ENCODE results near the gene SENP1.

SENP1 gene

GRCh38 chr12:48075832-48076231, 30.0 kb downstream of the SENP1 start:
- Histone ChIP-seq H3K27ac (no peak overlapping the region), H3K9me3 (ENCODE audit: severe bottlenecking) (no peaks in the 10 kb centered on the region), H3K36me3 (peaks cover 49% of the 10 kb centered on the region), H3K27me3 (ENCODE audit: insufficient read depth, low read depth, severe bottlenecking) (no peaks in the 10 kb centered on the region), H3K4me3 (ENCODE audit: low read depth, low read length) (no peak overlapping the region)
- TF ChIP-seq, protein P1, sequence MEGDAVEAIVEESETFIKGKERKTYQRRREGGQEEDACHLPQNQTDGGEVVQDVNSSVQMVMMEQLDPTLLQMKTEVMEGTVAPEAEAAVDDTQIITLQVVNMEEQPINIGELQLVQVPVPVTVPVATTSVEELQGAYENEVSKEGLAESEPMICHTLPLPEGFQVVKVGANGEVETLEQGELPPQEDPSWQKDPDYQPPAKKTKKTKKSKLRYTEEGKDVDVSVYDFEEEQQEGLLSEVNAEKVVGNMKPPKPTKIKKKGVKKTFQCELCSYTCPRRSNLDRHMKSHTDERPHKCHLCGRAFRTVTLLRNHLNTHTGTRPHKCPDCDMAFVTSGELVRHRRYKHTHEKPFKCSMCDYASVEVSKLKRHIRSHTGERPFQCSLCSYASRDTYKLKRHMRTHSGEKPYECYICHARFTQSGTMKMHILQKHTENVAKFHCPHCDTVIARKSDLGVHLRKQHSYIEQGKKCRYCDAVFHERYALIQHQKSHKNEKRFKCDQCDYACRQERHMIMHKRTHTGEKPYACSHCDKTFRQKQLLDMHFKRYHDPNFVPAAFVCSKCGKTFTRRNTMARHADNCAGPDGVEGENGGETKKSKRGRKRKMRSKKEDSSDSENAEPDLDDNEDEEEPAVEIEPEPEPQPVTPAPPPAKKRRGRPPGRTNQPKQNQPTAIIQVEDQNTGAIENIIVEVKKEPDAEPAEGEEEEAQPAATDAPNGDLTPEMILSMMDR (IDR thresholded peaks at IDR 0.05; ENCODE audit: low read depth, low read length): no peak
- no peak for DNase-seq

- no peaks in the 10 kb centered on the region for H3K9me3 ChIP-seq (ENCODE audit: severe bottlenecking)
- H3K27me3 ChIP-seq (ENCODE audit: insufficient read depth, low read depth, severe bottlenecking): no peaks in the 10 kb centered on the region
- TF ChIP-seq, protein P1 (IDR thresholded peaks at IDR 0.05; ENCODE audit: low read depth, low read length): no peak
- no peak overlapping the region for H3K27ac ChIP-seq
- no peak for DNase-seq
- no peak overlapping the region for H3K4me3 ChIP-seq (ENCODE audit: low read depth, low read length)
- H3K36me3 ChIP-seq: peaks cover 52% of the 10 kb centered on the region
These were observed 31.6 kb downstream of the SENP1 start for GRCh38 chr12:48074266-48074665.

DNA sequence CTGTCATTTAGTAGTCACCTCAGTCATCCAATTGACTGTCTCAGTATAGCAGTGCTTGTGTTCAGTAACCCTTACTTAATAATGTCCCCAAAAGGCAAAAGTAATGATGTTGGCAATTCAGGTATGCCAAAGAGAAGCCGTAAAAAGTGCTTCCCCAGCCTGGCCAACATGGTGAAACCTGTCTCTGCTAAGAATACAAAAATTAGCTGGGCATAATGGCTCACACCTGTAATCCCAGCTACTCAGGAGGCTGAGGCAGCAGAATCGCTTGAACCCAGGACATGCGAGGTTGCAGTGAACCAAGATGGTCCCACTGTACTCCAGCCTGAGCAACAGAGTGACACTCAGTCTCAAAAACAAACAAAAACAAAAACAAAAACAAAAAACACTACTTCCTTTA, 33.6 kb downstream of the SENP1 start:
- TF ChIP-seq, protein P1 (IDR thresholded peaks at IDR 0.05; ENCODE audit: low read depth, low read length): no peak
- H3K9me3 ChIP-seq (ENCODE audit: severe bottlenecking): no peaks in the 10 kb centered on the region
- peaks cover 54% of the 10 kb centered on the region for H3K36me3 ChIP-seq
- no peak overlapping the region for H3K4me3 ChIP-seq (ENCODE audit: low read depth, low read length)
- H3K27ac ChIP-seq: no peak overlapping the region
- no peak for DNase-seq
- no peaks in the 10 kb centered on the region for H3K27me3 ChIP-seq (ENCODE audit: insufficient read depth, low read depth, severe bottlenecking)

DNA sequence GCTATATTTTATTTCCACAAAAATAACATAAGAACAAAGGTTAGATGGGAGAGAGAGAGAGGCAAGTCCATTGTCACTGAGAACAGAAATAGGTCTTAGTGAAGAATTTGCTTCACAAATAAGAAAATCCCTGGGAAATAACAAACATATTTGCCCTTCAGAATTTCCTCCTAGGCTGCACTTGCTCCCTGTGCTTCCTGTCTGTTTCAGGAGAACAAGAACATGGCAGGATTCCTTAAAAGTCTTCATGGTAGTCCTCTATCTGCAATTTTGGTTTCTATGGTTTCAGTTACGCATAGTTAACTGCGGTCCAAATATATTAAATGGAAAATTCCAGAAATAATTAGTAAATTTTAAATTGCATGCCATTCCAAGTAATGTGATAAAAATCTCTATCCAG, 34.1 kb downstream of the SENP1 start:
- no peak overlapping the region for H3K27ac ChIP-seq
- no peak for DNase-seq
- TF ChIP-seq, protein P1 (IDR thresholded peaks at IDR 0.05; ENCODE audit: low read depth, low read length): no peak
- no peaks in the 10 kb centered on the region for H3K9me3 ChIP-seq (ENCODE audit: severe bottlenecking)
- no peaks in the 10 kb centered on the region for H3K27me3 ChIP-seq (ENCODE audit: insufficient read depth, low read depth, severe bottlenecking)
- no peak overlapping the region for H3K4me3 ChIP-seq (ENCODE audit: low read depth, low read length)
- peaks cover 54% of the 10 kb centered on the region for H3K36me3 ChIP-seq

GRCh38 chr12:48070731-48071130, 35.1 kb downstream of the SENP1 start:
- H3K9me3 ChIP-seq (ENCODE audit: severe bottlenecking): no peaks in the 10 kb centered on the region
- no peak overlapping the region for H3K4me3 ChIP-seq (ENCODE audit: low read depth, low read length)
- no peak overlapping the region for H3K27ac ChIP-seq
- DNase-seq: no peak
- H3K27me3 ChIP-seq (ENCODE audit: insufficient read depth, low read depth, severe bottlenecking): no peaks in the 10 kb centered on the region
- TF ChIP-seq, protein P1 (IDR thresholded peaks at IDR 0.05; ENCODE audit: low read depth, low read length): no peak
- peaks cover 62% of the 10 kb centered on the region for H3K36me3 ChIP-seq

- H3K9me3 ChIP-seq (ENCODE audit: severe bottlenecking): no peaks in the 10 kb centered on the region
- H3K27me3 ChIP-seq (ENCODE audit: insufficient read depth, low read depth, severe bottlenecking): no peaks in the 10 kb centered on the region
- no peak for DNase-seq
- no peak overlapping the region for H3K27ac ChIP-seq
- TF ChIP-seq, protein P1 (IDR thresholded peaks at IDR 0.05; ENCODE audit: low read depth, low read length): no peak
- H3K36me3 ChIP-seq: peaks cover 69% of the 10 kb centered on the region
- no peak overlapping the region for H3K4me3 ChIP-seq (ENCODE audit: low read depth, low read length)
These were observed 35.8 kb downstream of the SENP1 start for GRCh38 chr12:48070033-48070432.
